Activated naive CD8-positive, alpha-beta T cell (primary cell): ENCODE results near the gene FBLN2.

Experiments
- H3K27ac Mint-ChIP-seq: one replicate; pipeline ENCODE4 v1.8.0; 2021; ENCODE audit warnings: mixed read lengths
- H3K27me3 Mint-ChIP-seq: one replicate; pipeline ENCODE4 v1.8.0; 2021; ENCODE audit warnings: mixed read lengths
- H3K36me3 Mint-ChIP-seq: one replicate; pipeline ENCODE4 v1.8.0; 2021; ENCODE audit warnings: mixed read lengths
- H3K4me1 Mint-ChIP-seq: one replicate; pipeline ENCODE4 v1.8.0; 2021; ENCODE audit warnings: low read depth, mixed read lengths
- H3K4me3 Mint-ChIP-seq: one replicate; pipeline ENCODE4 v1.8.0; 2021; ENCODE audit warnings: mild to moderate bottlenecking, mixed read lengths
- H3K9me3 Mint-ChIP-seq: one replicate; pipeline ENCODE4 v1.8.0; 2021; ENCODE audit warnings: low read depth, mixed read lengths

The FBLN2 gene

GRCh38 chr3:13581485-13582365, 32.8 kb downstream of the FBLN2 start:
- Mint-ChIP-seq H3K4me1 (peaks cover 8% of the 10 kb centered on the region), H3K27ac (no peak overlapping the region), H3K36me3 (no peaks in the 10 kb centered on the region), H3K4me3 (no peak overlapping the region), H3K27me3 (no peaks in the 10 kb centered on the region), H3K9me3 (no peaks in the 10 kb centered on the region)

GRCh38 chr3:13582366-13583250, 33.7 kb downstream of the FBLN2 start:
- Mint-ChIP-seq H3K36me3 (no peaks in the 10 kb centered on the region), H3K9me3 (no peaks in the 10 kb centered on the region), H3K4me3 (no peak overlapping the region), H3K27me3 (no peaks in the 10 kb centered on the region), H3K4me1 (peaks cover 8% of the 10 kb centered on the region), H3K27ac (no peak overlapping the region)

GRCh38 chr3:13583251-13584180, 34.6 kb downstream of the FBLN2 start:
- H3K27me3 Mint-ChIP-seq = no peaks in the 10 kb centered on the region

GRCh38 chr3:13584427-13584891, 35.5 kb downstream of the FBLN2 start:
- H3K36me3 Mint-ChIP-seq = no peaks in the 10 kb centered on the region
- no peaks in the 10 kb centered on the region for H3K27me3 Mint-ChIP-seq
- H3K27ac Mint-ChIP-seq = no peak overlapping the region
- peaks cover 7% of the 10 kb centered on the region for H3K4me1 Mint-ChIP-seq
- H3K4me3 Mint-ChIP-seq = no peak overlapping the region
- H3K9me3 Mint-ChIP-seq = no peaks in the 10 kb centered on the region

More at GRCh38 chr3:13583251-13584180, 34.6 kb downstream of the FBLN2 start:
- Mint-ChIP-seq H3K27ac (no peak overlapping the region), H3K36me3 (no peaks in the 10 kb centered on the region), H3K9me3 (no peaks in the 10 kb centered on the region), H3K4me3 (no peak overlapping the region), H3K4me1 (peaks cover 8% of the 10 kb centered on the region)

GRCh38 chr3:13584901-13585300, 36.0 kb downstream of the FBLN2 start:
- H3K27me3 Mint-ChIP-seq = no peaks in the 10 kb centered on the region
- H3K9me3 Mint-ChIP-seq = no peaks in the 10 kb centered on the region
- no peak overlapping the region for H3K4me3 Mint-ChIP-seq
- peaks cover 7% of the 10 kb centered on the region for H3K4me1 Mint-ChIP-seq
- H3K36me3 Mint-ChIP-seq = no peaks in the 10 kb centered on the region
- no peak overlapping the region for H3K27ac Mint-ChIP-seq

- H3K27me3 Mint-ChIP-seq = no peaks in the 10 kb centered on the region
- no peaks in the 10 kb centered on the region for H3K36me3 Mint-ChIP-seq
- H3K4me1 Mint-ChIP-seq = peaks cover 1% of the 10 kb centered on the region
- no peak overlapping the region for H3K4me3 Mint-ChIP-seq
- no peak overlapping the region for H3K27ac Mint-ChIP-seq
- no peaks in the 10 kb centered on the region for H3K9me3 Mint-ChIP-seq
These were observed 38.5 kb downstream of the FBLN2 start for GRCh38 chr3:13587442-13587841.

- no peaks in the 10 kb centered on the region for H3K36me3 Mint-ChIP-seq
- no peaks in the 10 kb centered on the region for H3K27me3 Mint-ChIP-seq
- no peaks in the 10 kb centered on the region for H3K9me3 Mint-ChIP-seq
- peaks cover 1% of the 10 kb centered on the region for H3K4me1 Mint-ChIP-seq
- H3K4me3 Mint-ChIP-seq = no peak overlapping the region
- no peak overlapping the region for H3K27ac Mint-ChIP-seq
These were observed 39.3 kb downstream of the FBLN2 start for GRCh38 chr3:13588221-13588701.

- Mint-ChIP-seq H3K4me1 (peaks cover 1% of the 10 kb centered on the region), H3K27me3 (no peaks in the 10 kb centered on the region), H3K4me3 (no peak overlapping the region), H3K9me3 (no peaks in the 10 kb centered on the region), H3K27ac (no peak overlapping the region), H3K36me3 (no peaks in the 10 kb centered on the region)
These were observed 40.1 kb downstream of the FBLN2 start for GRCh38 chr3:13588993-13589392.

- Mint-ChIP-seq H3K27me3 (no peaks in the 10 kb centered on the region), H3K9me3 (no peaks in the 10 kb centered on the region), H3K27ac (no peak overlapping the region), H3K4me3 (no peak overlapping the region), H3K4me1 (peaks cover 1% of the 10 kb centered on the region), H3K36me3 (no peaks in the 10 kb centered on the region)
These were observed 42.1 kb downstream of the FBLN2 start for GRCh38 chr3:13590841-13591520.

GRCh38 chr3:13593615-13594014, 44.7 kb downstream of the FBLN2 start:
- no peaks in the 10 kb centered on the region for H3K36me3 Mint-ChIP-seq
- H3K27me3 Mint-ChIP-seq = no peaks in the 10 kb centered on the region
- no peak overlapping the region for H3K27ac Mint-ChIP-seq
- no peaks in the 10 kb centered on the region for H3K4me1 Mint-ChIP-seq
- no peaks in the 10 kb centered on the region for H3K9me3 Mint-ChIP-seq
- no peak overlapping the region for H3K4me3 Mint-ChIP-seq

GRCh38 chr3:13594146-13594545, 45.2 kb downstream of the FBLN2 start:
- H3K9me3 Mint-ChIP-seq = no peaks in the 10 kb centered on the region
- H3K36me3 Mint-ChIP-seq = no peaks in the 10 kb centered on the region
- H3K4me1 Mint-ChIP-seq = no peaks in the 10 kb centered on the region
- H3K27me3 Mint-ChIP-seq = no peaks in the 10 kb centered on the region
- no peak overlapping the region for H3K4me3 Mint-ChIP-seq
- H3K27ac Mint-ChIP-seq = no peak overlapping the region

GRCh38 chr3:13594991-13595421, 46.1 kb downstream of the FBLN2 start:
- H3K9me3 Mint-ChIP-seq = no peaks in the 10 kb centered on the region
- no peaks in the 10 kb centered on the region for H3K36me3 Mint-ChIP-seq
- H3K27ac Mint-ChIP-seq = no peak overlapping the region

GRCh38 chr3:13595485-13595884, 46.6 kb downstream of the FBLN2 start:
- Mint-ChIP-seq H3K9me3 (no peaks in the 10 kb centered on the region), H3K4me1 (no peaks in the 10 kb centered on the region), H3K27me3 (no peaks in the 10 kb centered on the region), H3K27ac (no peak overlapping the region), H3K36me3 (no peaks in the 10 kb centered on the region), H3K4me3 (no peak overlapping the region)

More at GRCh38 chr3:13594991-13595421, 46.1 kb downstream of the FBLN2 start:
- H3K4me3 Mint-ChIP-seq = no peak overlapping the region
- no peaks in the 10 kb centered on the region for H3K4me1 Mint-ChIP-seq
- H3K27me3 Mint-ChIP-seq = no peaks in the 10 kb centered on the region
